ES-I3 (cell line): ENCODE data around the gene FAM170B.

Source experiments
- H3K36me3 ChIP-seq: 2 replicates; pipeline ENCODE4 v1.6.1; 2013; ENCODE audit warnings: mild to moderate bottlenecking, low read length, control low read depth, moderate library complexity; ENCODE audit not compliant: insufficient read depth
- H3K4me1 ChIP-seq: 2 replicates; pipeline ENCODE4 v1.6.1; 2013; ENCODE audit warnings: mild to moderate bottlenecking, control low read depth, low read length; ENCODE audit not compliant: insufficient read depth
- H3K9ac ChIP-seq: 2 replicates; pipeline ENCODE4 v1.6.1; 2013; ENCODE audit warnings: low read depth, mild to moderate bottlenecking, low read length, moderate library complexity
- H3K9me3 ChIP-seq: 2 replicates; pipeline ENCODE4 v1.6.1; 2013; ENCODE audit warnings: mild to moderate bottlenecking, low read length, moderate library complexity; ENCODE audit not compliant: control insufficient read depth, insufficient read depth

Gene FAM170B

DNA sequence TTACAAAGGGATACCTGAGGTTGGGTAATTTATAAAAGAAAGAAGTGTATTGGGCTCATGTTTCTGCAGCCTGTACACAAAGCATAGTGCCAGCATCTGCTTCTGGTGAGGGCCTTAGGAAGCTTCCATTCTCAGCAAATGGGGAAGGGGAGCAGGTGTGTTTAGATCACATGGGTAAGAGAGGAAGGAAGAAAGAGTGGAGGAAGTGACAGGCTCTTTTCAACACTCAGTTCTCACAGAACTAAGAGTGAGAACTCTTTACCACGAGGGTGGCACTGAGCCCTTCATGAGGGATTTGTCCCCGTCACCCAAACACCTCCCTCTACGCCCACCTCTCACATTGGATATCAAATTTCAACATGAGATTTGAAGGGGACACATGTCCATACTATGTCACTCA is 506 bp upstream of the FAM170B start:
- Histone ChIP-seq H3K9me3 (no peaks in the 10 kb centered on the region), H3K9ac (no peak overlapping the region), H3K36me3 (no peaks in the 10 kb centered on the region), H3K4me1 (no peaks in the 10 kb centered on the region)

DNA sequence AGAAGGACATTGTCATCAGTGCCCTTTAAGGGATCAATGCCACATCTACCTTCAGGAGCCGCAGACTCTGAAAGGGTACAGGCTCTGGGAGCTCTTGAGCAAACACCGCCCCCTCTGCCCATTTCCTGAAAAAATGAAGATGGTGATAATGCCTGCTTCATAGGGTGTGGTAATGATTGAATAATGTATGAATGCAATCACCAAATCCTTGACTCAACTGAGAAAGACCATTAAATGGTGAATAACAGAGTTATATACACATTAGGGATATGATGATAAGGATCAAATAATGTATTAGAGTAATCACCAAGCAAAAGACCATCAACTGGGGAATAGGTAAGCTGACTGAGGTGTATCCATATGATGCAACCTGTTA is 1.5 kb downstream of the FAM170B start:
- H3K4me1 ChIP-seq, result no peaks in the 10 kb centered on the region
- no peaks in the 10 kb centered on the region for H3K9me3 ChIP-seq
- H3K36me3 ChIP-seq, result no peaks in the 10 kb centered on the region
- H3K9ac ChIP-seq, result no peak overlapping the region

DNA sequence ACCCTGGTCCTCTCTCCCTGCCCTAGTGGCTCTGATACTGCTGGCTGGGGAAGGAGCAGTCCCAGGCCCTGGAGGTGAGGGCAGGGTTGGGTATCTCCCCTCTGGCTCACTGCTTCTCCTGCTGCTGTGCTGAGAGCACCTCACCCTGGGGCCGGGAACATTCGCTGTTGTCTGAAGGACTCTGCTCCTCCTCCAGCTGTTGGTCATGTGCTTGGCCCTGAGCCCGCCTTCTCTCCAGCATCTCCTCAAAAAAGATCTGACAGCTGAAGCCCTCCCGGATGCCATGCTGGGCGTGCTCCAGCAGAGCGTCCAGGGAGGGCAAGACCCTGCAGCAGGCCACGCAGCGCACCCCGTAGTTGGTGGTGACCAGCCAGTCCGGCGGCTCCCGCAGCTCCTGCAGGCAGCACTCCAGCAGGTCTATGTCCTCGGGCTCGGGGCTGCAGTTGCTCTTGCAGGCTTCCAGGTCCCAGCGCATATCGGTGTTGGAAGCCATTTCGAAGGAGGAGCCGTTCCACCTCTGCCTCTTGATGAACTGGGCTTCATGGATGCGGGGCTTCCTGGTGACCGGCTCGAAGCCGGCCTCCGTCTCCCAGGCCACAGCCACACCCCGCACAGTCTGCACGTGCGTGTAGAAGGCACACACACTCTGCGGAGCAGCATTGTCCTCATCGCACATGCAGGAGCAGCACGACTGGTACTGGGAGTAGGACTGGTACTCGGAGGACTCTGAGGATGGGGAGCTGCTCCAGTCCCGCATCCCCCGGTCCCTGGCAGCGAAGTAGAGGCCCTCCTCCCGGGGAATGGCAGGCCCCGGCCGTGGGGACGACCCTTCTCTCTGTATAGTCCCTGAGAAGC is 2.1 kb downstream of the FAM170B start:
- no peak overlapping the region for H3K9ac ChIP-seq
- no peaks in the 10 kb centered on the region for H3K9me3 ChIP-seq
- no peaks in the 10 kb centered on the region for H3K4me1 ChIP-seq
- no peaks in the 10 kb centered on the region for H3K36me3 ChIP-seq

DNA sequence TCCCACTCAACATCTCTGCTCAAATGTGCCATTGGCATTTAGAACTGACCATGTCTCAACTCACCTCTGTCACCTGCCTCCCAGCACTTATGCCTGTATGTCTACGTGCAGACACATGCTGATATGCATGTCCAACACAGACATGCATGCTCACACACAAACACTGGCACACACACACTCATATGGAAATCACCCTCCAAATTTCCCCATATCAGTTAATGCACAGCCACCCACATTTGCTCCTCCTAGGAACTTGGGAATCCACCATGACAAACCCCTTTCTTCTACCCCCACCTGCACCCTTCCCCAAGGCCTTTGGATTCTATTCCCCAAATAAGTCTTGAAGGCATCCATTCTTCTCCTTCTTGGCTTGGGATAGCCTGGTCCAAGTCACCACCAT is 4.4 kb downstream of the FAM170B start:
- Histone ChIP-seq H3K9me3 (no peaks in the 10 kb centered on the region), H3K36me3 (no peaks in the 10 kb centered on the region), H3K9ac (no peak overlapping the region), H3K4me1 (no peaks in the 10 kb centered on the region)

DNA sequence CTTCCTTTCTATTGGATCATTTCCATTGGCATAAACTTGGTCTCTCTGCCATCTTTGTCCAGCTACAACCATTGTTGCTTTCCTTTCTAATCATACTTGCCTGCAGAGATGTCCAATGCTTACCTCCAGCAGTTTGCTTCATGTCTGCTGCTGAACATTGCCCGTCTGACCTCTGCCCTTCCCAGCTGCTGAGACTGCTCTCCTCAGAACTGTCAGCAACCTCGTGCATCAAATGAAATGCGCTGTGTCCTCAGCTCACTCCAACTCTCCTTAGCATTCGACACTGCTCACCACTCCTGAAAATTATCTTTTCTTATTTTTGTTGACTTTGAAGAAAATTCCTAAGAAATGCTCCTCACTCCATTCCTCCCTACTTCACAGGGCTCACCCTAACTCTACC is 5.0 kb downstream of the FAM170B start:
- no peaks in the 10 kb centered on the region for H3K36me3 ChIP-seq
- H3K9me3 ChIP-seq, result no peaks in the 10 kb centered on the region
- no peak overlapping the region for H3K9ac ChIP-seq
- H3K4me1 ChIP-seq, result no peaks in the 10 kb centered on the region

DNA sequence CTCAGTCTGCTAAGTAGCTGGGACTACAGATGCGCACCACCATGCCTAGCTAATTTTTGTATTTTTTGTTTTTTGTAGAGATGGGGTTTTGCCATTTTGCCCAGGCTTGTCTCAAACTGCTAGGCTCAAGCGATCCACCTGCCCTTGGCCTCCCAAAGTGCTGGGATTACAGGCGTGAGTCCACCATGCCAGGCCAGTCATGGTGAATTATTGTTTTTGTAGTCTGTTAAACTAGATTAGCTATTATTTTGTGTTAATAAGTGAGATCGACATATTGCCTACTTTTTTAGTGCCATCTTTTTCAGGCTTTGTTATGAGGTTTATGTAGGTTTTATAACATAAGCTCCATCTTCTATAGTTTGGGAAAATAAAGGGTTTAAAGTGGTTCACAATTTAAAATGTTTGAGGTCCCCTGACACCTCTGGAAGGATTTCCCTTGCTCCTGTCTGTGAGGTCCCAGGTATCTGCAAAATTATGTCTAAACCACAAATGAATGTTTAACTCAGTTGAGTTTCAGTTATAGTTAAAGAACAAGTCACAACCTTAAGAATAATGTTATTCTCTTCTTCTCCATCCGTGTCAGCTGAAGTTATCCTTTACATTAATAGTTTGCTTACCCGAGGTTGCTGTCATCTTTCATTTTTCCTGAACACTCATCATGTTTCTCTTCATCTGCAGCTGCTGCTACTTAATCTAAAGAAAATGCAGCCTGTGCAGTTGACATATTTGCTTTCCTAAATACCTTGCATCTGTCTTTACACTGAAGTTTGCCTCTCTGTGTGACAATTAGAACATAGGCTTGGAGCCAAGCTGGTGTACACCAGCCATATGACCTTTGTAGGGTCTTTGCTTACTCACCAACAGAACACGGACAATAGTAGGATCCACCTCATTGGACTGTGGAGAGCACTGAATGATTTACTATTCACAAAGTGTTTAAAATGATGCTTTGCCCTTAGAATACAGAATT is 9.6 kb downstream of the FAM170B start:
- H3K4me1 ChIP-seq, result peaks cover 5% of the 10 kb centered on the region
- no peaks in the 10 kb centered on the region for H3K36me3 ChIP-seq
- H3K9ac ChIP-seq, result no peak overlapping the region
- no peaks in the 10 kb centered on the region for H3K9me3 ChIP-seq

DNA sequence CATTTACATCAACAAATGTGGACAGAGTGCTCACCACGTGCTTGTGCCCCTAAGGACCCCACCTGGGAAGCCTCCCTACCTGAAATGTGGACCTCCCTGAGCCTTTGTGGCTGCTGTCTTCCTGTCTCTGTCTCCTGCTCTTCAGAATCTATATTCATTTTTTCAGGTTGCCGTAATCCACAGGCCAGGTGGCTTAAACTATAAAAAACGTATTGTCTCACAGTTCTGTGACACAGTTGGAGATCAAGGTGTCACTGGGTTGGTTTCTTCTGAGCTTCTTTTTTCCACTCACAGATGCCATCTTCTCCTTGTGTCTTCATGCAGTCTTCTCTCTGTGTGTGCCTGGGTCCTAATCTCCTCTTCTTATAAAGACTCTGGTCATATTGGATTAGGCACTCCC is 12.9 kb downstream of the FAM170B start:
- Histone ChIP-seq H3K36me3 (no peaks in the 10 kb centered on the region), H3K9me3 (no peaks in the 10 kb centered on the region), H3K4me1 (peaks cover 8% of the 10 kb centered on the region), H3K9ac (no peak overlapping the region)

DNA sequence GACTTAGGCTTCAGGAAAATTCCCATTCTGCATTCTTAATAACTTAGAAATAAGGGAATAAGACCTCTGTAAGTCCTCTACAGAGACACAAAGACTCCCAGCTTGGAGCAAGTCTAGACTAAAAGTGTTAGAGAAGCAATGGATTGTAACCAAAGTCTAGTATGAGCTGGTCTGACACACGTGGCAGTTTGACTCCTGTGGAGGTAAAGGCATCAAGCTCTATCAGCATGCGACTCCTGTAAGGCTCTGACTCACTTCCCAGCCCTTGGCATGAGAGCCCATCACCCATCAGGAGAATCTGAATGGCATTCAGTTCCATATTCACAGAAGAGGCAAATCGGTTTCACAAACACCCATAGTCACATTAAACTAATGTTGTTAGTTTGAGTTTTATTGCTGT is 14.1 kb downstream of the FAM170B start:
- H3K4me1 ChIP-seq, result peaks cover 8% of the 10 kb centered on the region
- H3K9ac ChIP-seq, result no peak overlapping the region
- no peaks in the 10 kb centered on the region for H3K36me3 ChIP-seq
- no peaks in the 10 kb centered on the region for H3K9me3 ChIP-seq

DNA sequence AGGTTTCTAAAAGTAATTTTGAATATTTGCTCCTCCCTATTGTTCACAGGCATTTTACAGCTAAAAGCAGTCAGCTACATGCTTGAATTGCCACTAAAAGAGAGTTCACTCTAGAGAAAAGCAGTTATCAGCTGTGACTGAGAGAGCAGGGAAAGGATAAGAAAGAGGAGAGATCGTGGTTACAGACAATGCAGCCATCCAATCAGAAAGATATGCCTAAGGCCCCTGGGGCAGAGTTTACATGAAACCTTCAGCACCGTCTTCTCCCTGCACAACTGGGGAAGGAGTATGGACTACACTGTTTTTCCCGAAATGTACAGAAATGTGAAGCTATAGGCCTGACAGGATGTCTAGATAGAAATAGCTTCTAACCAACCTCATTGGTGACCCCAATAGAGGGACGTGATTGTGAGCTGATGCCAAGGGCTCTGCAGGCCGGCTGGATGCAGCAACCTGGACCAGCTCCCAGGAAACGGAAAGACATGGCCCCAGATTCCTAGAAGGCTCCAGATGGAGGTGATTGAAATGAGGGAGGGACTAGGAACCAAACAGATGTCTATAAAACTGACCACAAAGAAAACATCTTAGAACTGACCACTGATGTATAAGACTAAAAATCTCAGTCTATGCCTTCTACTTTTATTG is 15.3 kb downstream of the FAM170B start:
- no peak overlapping the region for H3K9ac ChIP-seq
- H3K9me3 ChIP-seq, result no peaks in the 10 kb centered on the region
- peaks cover 8% of the 10 kb centered on the region for H3K4me1 ChIP-seq
- H3K36me3 ChIP-seq, result no peaks in the 10 kb centered on the region

DNA sequence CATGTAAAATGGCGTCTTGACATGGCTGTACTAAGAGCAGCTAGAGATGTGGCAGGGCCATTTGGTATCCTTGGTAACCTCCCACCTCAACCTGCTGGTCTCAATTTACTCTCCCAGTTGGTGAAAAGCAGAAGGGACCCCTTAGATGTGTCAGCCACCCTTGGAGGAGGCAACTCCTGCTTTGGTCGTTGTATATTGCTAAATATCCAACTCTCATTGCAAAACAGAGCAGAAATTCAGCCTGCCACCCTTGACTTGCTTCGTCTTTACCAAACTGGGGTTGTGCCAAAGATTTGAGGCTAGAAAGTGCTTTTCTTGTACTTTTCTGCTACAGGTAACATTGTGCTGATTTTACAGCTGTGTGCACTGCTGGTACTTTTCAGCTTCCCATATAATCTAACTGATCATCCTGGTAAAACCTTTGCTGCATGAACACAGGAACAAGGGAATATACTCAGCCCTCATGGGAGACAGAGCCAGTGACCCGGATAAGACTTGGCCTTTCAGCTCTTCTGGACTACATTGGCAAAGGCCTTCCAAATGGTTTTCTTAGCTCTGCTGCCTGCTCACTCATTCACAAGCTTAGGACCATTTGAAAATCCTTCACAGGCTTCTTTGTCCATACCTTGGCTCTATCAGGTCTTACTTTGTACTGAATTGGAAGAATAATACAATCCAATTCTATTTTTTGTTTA is 16.3 kb downstream of the FAM170B start:
- H3K9me3 ChIP-seq, result no peaks in the 10 kb centered on the region
- H3K9ac ChIP-seq, result no peak overlapping the region
- H3K36me3 ChIP-seq, result no peaks in the 10 kb centered on the region
- peaks cover 8% of the 10 kb centered on the region for H3K4me1 ChIP-seq

DNA sequence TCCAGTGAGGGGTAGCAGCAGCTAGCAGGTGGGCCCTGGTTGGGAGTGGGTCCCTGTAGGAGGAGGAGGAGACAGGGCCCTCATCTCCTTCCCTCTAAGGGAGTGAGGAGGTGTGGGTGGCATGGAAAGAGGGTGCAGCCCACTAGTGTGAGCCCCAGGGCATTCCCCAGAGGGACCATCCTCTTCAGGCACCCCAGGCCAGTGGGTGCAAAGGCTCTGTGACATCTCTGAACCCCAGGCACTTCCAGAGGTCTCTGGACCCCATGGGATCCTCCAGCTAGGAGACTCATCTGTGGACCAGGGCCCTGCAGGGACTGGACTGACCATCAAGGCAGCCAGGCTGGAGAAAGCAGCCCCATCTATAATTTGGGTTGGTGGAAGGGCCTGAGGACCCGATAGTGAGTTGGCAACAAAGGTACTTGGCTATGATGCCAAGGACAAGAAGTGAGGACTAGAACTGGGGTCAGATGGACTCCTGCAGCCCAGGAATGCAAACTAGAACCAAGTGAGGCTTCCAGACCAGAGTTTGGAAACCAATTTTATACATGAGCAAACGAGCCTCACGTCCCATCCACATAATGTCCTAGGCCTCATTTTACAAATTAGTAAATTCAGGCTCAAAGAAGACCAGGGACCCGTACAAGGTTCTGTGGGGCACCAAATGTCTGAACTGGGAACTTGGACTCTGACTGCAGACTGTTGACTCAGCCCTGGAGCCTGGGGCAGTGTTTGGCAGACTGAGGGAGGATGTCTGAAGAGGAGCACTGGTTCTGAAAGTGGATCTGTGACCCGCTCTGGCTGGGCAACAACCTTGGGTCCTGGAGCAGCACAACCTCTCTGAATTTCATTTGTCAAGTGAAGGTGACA is 17.1 kb downstream of the FAM170B start:
- Histone ChIP-seq H3K4me1 (peaks cover 8% of the 10 kb centered on the region), H3K36me3 (no peaks in the 10 kb centered on the region), H3K9ac (no peak overlapping the region), H3K9me3 (no peaks in the 10 kb centered on the region)

DNA sequence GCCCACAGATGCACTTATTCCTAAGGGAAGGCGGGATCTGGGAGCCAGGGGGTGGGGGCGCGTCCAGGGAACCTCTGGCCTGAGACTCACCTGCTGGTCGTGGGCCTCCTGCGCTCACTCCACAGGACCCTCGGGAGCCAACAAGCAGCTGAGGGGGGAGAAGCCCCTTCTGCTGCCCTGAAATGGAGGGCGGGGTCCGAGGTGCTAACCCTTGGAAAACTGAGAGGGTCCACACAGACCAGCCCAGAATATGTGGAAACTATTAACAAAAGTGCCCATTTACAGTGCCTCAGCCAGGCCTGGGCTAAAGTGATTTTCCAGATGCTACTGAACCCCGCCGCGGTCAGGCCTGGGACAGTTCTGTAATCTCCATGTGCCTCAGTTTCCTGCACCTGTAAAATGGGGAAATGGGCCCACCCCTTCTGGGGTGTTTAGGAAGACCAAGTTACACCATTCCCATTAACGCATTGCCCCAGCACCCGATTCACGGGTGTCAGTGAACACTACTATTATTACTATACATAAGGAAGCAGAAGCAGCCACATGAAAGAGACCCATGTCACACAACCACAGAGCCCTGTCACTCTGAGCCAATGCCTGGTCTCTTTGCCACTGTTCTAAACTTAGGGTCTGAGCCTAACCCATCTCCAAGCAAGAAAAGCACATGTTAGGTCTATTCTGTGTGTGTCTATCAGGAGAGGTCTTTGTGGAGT is 17.9 kb downstream of the FAM170B start:
- Histone ChIP-seq H3K36me3 (no peaks in the 10 kb centered on the region), H3K4me1 (peaks cover 8% of the 10 kb centered on the region), H3K9ac (no peak overlapping the region; the same call in 1 of the 2 replicates), H3K9me3 (no peaks in the 10 kb centered on the region)
